K562 (cell line): ENCODE measurements around the gene CTDSPL2. TPM values are rescaled to one million over a fixed set of nuclear protein-coding genes. Genes with fewer than 3 reads are reported as not detected.

Experiments used
- C11orf30 ChIP-seq: fragments of 450-650 bp; IDR thresholded peaks from 2 replicates; pipeline ENCODE4 v1.6.1; 2016; ENCODE audit warnings: low read depth, mild to moderate bottlenecking
- CBFB ChIP-seq: sonication (generic); formaldehyde crosslinking; IDR thresholded peaks from 2 replicates; pipeline ENCODE4 v1.4.0; 2020; ENCODE audit warnings: mild to moderate bottlenecking, missing genetic modification reagents
- ELF4 ChIP-seq: fragments of 450-650 bp; formaldehyde crosslinking; IDR thresholded peaks from 2 replicates; pipeline ENCODE4 v1.4.0; 2022; ENCODE audit warnings: missing genetic modification characterization
- EZH2 ChIP-seq: IDR thresholded peaks from 2 replicates; pipeline ENCODE4 v1.6.1; 2012; ENCODE audit warnings: low read depth, mild to moderate bottlenecking, inconsistent platforms, low read length, borderline replicate concordance
- FOXP4 ChIP-seq: sonication (generic); formaldehyde crosslinking; IDR thresholded peaks from 2 replicates; pipeline ENCODE4 v1.8.0; 2022; ENCODE audit warnings: mild to moderate bottlenecking, missing genetic modification reagents, borderline replicate concordance
- HEY1 ChIP-seq: fragments of 250-450 bp; sonication (Bioruptor Pico); IDR thresholded peaks from 2 replicates; pipeline ENCODE4 v1.5.0; 2020; ENCODE audit warnings: mild to moderate bottlenecking, moderate library complexity, borderline replicate concordance
- MCM5 ChIP-seq: fragments of 450-650 bp; IDR thresholded peaks from 2 replicates; pipeline ENCODE4 v1.6.1; 2016; ENCODE audit warnings: low read depth
- NCOA1 ChIP-seq: fragments of 450-650 bp; IDR thresholded peaks from 2 replicates; pipeline ENCODE4 v1.6.1; 2016; ENCODE audit warnings: low read depth
- NEUROD1 ChIP-seq: fragments of 150-350 bp; IDR thresholded peaks from 2 replicates; pipeline ENCODE4 v1.6.1; 2014; ENCODE audit warnings: borderline replicate concordance, low read length, low read depth; ENCODE audit not compliant: partially characterized antibody
- POLR2AphosphoS2 ChIP-seq: IDR thresholded peaks from 2 replicates; pipeline ENCODE4 v1.6.1; 2012; ENCODE audit warnings: low read length, improper control_type of control experiment
- RUNX1 ChIP-seq: sonication (generic); IDR thresholded peaks from 2 replicates; pipeline ENCODE4 v1.6.1; 2016; ENCODE audit warnings: antibody characterized with exemption, low read depth
- SMAD3 ChIP-seq: fragments of 450-650 bp; formaldehyde crosslinking; conservative IDR thresholded peaks from 2 replicates; pipeline ENCODE4 v1.4.0; 2020; ENCODE audit warnings: mild to moderate bottlenecking
- SMARCE1 ChIP-seq: fragments of 450-650 bp; IDR thresholded peaks from 2 replicates; pipeline ENCODE4 v1.7.1; 2016; ENCODE audit warnings: mild to moderate bottlenecking
- TRIM24 ChIP-seq, 2 experiments: fragments of 450-650 bp; IDR thresholded peaks; 2 replicates each; pipeline ENCODE4 v1.6.1; 2016
- ZBED1 ChIP-seq: IDR thresholded peaks from 2 replicates; pipeline ENCODE4 v1.6.1; 2014
- ZNF408 ChIP-seq: fragments of 250-450 bp; sonication (Bioruptor Pico); IDR thresholded peaks from 2 replicates; pipeline ENCODE4 v1.4.0; 2020; ENCODE audit warnings: low read depth, mild to moderate bottlenecking, moderate library complexity
- ZNF583 ChIP-seq: fragments of 250-450 bp; sonication (Bioruptor Pico); IDR thresholded peaks from 2 replicates; pipeline ENCODE4 v1.4.0; 2020
- polyA plus RNA-seq, 8 experiments: library from polyadenylated mRNA; depleted of rRNA in 4 of 8; stranded (reverse) in 5 of 8; unstranded in 3 of 8; fragments of >200 nt; fragmentation: Nextera tagmentation in 2 of 8; fragmentation: Illumina TruSeq in 1 of 8; extraction: Ambion mirVana in 2 of 8; extraction: Trizol in 1 of 8; gene quantifications; 2 replicates each; pipeline versions ENCODE4 v1.2.1 to v1.2.3, GENCODE V29; 2011 to 2014; ENCODE audit warnings: inconsistent platforms in 1 of 8, missing spikeins in 1 of 8
- total RNA-seq, 7 experiments: library from RNA; depleted of rRNA in 6 of 7; stranded (reverse); fragments of >200 nt in 6 of 7; fragmentation: Illumina TruSeq in 2 of 7; extraction: Trizol in 2 of 7; gene quantifications; 2 replicates each; pipeline versions ENCODE4 v1.2.1 to v1.2.3, GENCODE V29; 2011 to 2021; ENCODE audit warnings: low replicate concordance in 1 of 7
- TF ChIP-seq, protein P1 (sequence below): IDR thresholded peaks from 2 replicates; pipeline ENCODE4 v1.6.1; 2016; ENCODE audit warnings: missing genetic modification characterization, missing compliant biosample characterization
- TF ChIP-seq, protein P2 (sequence below), 2 experiments: fragments of 450-650 bp; conservative IDR thresholded peaks; 2 replicates each; pipeline ENCODE4 v1.6.1; 2017; ENCODE audit warnings: mild to moderate bottlenecking in 2 of 2, moderate library complexity in 2 of 2
- TF ChIP-seq, protein P3 (sequence below): sonication (generic); formaldehyde crosslinking; IDR thresholded peaks from 2 replicates; pipeline ENCODE4 v1.8.0; 2022; ENCODE audit warnings: mild to moderate bottlenecking, missing genetic modification reagents

Gene CTDSPL2
- total and polyA plus RNA-seq, 9 of the 15 experiments (the other 6 are each of a cell fraction or from before 2014, with no cell fraction given), result 16.8 to 79.0 (median 53.1) TPM

DNA sequence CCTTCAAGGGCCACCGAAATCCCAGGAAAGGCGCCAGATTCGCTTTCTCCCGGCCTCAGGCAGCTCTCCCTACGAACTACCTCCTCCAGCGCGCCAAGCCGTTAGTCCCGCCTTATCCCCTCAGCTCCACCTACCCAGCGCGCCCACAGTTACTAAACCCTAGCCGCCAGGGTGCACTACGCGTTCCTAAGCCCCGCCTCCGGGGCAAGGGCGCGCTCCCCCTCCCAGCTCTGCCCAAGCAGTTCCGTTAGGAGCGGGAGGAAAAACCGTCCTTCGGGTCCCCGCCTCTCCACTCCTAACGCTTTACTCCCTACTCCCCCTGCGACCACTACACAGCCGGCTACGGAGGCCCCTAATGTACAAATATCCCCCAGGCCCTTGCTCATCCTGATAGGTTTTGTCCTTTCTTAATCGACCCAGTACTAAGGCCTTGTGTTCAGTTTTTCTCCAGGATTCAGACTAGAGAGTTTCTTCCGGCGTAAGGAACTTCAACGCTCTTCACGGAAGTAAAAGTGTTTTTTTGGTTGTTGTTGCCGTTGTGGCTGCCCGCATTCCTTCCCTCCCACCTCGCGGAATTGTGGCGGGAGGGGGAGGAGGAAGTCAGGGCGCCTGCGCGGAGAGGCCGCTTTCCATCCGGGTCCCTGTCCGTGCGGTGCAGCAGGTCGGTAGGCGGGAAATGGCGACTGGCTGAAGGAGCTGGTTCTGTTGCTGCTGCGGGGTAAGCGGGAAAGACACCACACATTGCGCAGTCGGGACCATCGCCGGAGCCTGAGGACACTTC, at the start of gene CTDSPL2 (continued):
- TF ChIP-seq C11orf30 (peak; percentile 33; the same call in 1 of the 2 replicates), MCM5 (no peak), ZBED1 (no peak), ZNF408 (CRISPR knock-in tag) (no peak), ZNF583 (no peak), FOXP4 (CRISPR knock-in tag) (no peak), SMAD3 (CRISPR knock-in tag) (peak; percentile 22; the same call in 1 of the 2 replicates), SMARCE1 (no peak; the same call in 1 of the 2 replicates), EZH2 (no peak), HEY1 (CRISPR knock-in tag) (no peak), NCOA1 (no peak), CBFB (CRISPR knock-in tag) (peak; percentile 25; the same call in 1 of the 2 replicates), ELF4 (CRISPR knock-in tag) (no peak), RUNX1 (no peak), NEUROD1 (peak; percentile 27), TRIM24 (IDR thresholded peaks at IDR 0.05) (peak; percentile 44 to 74; a peak in 3 of 4 replicates), POLR2AphosphoS2 (no peak)
- TF ChIP-seq, protein P1, sequence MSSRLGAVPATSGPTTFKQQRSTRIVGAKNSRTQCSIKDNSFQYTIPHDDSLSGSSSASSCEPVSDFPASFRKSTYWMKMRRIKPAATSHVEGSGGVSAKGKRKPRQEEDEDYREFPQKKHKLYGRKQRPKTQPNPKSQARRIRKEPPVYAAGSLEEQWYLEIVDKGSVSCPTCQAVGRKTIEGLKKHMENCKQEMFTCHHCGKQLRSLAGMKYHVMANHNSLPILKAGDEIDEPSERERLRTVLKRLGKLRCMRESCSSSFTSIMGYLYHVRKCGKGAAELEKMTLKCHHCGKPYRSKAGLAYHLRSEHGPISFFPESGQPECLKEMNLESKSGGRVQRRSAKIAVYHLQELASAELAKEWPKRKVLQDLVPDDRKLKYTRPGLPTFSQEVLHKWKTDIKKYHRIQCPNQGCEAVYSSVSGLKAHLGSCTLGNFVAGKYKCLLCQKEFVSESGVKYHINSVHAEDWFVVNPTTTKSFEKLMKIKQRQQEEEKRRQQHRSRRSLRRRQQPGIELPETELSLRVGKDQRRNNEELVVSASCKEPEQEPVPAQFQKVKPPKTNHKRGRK (tag), result no peak
- TF ChIP-seq, protein P2, sequence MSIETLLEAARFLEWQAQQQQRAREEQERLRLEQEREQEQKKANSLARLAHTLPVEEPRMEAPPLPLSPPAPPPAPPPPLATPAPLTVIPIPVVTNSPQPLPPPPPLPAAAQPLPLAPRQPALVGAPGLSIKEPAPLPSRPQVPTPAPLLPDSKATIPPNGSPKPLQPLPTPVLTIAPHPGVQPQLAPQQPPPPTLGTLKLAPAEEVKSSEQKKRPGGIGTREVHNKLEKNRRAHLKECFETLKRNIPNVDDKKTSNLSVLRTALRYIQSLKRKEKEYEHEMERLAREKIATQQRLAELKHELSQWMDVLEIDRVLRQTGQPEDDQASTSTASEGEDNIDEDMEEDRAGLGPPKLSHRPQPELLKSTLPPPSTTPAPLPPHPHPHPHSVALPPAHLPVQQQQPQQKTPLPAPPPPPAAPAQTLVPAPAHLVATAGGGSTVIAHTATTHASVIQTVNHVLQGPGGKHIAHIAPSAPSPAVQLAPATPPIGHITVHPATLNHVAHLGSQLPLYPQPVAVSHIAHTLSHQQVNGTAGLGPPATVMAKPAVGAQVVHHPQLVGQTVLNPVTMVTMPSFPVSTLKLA (conservative IDR thresholded peaks at IDR 0.05), result peak; percentile 63 to 80; a peak in 3 of 4 replicates
- TF ChIP-seq, protein P3, sequence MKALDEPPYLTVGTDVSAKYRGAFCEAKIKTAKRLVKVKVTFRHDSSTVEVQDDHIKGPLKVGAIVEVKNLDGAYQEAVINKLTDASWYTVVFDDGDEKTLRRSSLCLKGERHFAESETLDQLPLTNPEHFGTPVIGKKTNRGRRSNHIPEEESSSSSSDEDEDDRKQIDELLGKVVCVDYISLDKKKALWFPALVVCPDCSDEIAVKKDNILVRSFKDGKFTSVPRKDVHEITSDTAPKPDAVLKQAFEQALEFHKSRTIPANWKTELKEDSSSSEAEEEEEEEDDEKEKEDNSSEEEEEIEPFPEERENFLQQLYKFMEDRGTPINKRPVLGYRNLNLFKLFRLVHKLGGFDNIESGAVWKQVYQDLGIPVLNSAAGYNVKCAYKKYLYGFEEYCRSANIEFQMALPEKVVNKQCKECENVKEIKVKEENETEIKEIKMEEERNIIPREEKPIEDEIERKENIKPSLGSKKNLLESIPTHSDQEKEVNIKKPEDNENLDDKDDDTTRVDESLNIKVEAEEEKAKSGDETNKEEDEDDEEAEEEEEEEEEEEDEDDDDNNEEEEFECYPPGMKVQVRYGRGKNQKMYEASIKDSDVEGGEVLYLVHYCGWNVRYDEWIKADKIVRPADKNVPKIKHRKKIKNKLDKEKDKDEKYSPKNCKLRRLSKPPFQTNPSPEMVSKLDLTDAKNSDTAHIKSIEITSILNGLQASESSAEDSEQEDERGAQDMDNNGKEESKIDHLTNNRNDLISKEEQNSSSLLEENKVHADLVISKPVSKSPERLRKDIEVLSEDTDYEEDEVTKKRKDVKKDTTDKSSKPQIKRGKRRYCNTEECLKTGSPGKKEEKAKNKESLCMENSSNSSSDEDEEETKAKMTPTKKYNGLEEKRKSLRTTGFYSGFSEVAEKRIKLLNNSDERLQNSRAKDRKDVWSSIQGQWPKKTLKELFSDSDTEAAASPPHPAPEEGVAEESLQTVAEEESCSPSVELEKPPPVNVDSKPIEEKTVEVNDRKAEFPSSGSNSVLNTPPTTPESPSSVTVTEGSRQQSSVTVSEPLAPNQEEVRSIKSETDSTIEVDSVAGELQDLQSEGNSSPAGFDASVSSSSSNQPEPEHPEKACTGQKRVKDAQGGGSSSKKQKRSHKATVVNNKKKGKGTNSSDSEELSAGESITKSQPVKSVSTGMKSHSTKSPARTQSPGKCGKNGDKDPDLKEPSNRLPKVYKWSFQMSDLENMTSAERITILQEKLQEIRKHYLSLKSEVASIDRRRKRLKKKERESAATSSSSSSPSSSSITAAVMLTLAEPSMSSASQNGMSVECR, result peak; percentile 32; the same call in 1 of the 2 replicates
